ENCODE measurements around the gene PGAP3.

GRCh38 chr17:39730095-39730921 is 42.5 kb upstream of the PGAP3 start, which contains the start of gene MIEN1:
- peak; percentile 93 for TF ChIP-seq CTCF (tag by site-specific recombination; IDR thresholded peaks at IDR 0.05)
- no peak for TF ChIP-seq ZNF211 (tag by site-specific recombination; IDR thresholded peaks at IDR 0.05; ENCODE audit: low read depth)
- peak; percentile 88; the same call in 1 of the 2 replicates for TF ChIP-seq ZBTB7A (tag by site-specific recombination; IDR thresholded peaks at IDR 0.05; ENCODE audit: low read depth)
- no peak for TF ChIP-seq TCF7L2 (IDR thresholded peaks at IDR 0.05; ENCODE audit: borderline replicate concordance, low read depth, low read length)
- no peak for TF ChIP-seq ZNF776 (tag by site-specific recombination; IDR thresholded peaks at IDR 0.05; ENCODE audit: borderline replicate concordance)
- TF ChIP-seq YY1 (tag by site-specific recombination; IDR thresholded peaks at IDR 0.05) = no peak
- no peak for TF ChIP-seq ZNF140 (tag by site-specific recombination; IDR thresholded peaks at IDR 0.05)

Data from HEK293 (cell line).